ENCODE results near the gene FTSJ1. TPM values are rescaled to one million over a fixed set of nuclear protein-coding genes. Genes with fewer than 3 reads are reported as not detected.
A peak's percentile ranks its signal among the peaks of the same experiment; 100 is the strongest.
"Not testable (repeated sequence)": the region's sequence is repeated elsewhere in the genome, so short reads cannot be mapped to it uniquely, and the experiment has no call there.

The FTSJ1 gene
- polyA plus RNA-seq, 4 donors = 33.7 to 46.1 (median 37.9) TPM

GRCh38 chrX:48520976-48521352 lies 45.0 kb downstream of the FTSJ1 start:
- DNase-seq (ENCODE audit: low read depth in 4 of 4, low spot score in 2 of 4) = no peak

- peak; percentile 43 to 81 (median 67) for DNase-seq (ENCODE audit: low read depth in 4 of 4, low spot score in 2 of 4)
These were observed 45.6 kb downstream of the FTSJ1 start, which contains the start of gene EBP for GRCh38 chrX:48521353-48522243. EBP (plus strand) TSS chrX:48521808; CDS start chrX:48523772, 1,964 bp downstream.

DNA sequence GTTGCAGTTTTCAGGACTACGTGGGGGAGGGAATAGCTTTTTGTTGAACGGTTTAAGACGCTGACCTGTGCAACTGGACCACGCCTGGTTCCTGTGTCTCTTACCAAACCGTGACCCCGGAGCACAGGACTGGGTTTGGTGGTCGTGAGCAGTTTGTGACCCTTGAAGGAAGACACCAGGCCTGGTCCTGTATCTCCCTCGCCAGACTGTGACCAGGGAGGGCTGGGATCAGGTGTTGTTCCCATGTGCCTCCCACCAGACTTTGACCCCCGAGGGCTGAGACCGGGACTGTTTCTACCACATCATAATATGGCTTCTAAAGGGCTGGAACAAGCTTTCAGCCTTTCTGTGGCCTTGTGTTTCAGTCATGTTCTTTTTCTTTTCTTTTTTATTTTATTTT lies 46.3 kb downstream of the FTSJ1 start:
- DNase-seq (ENCODE audit: low read depth in 4 of 4, low spot score in 2 of 4) = no peak

GRCh38 chrX:48523682-48524081 lies 47.7 kb downstream of the FTSJ1 start:
- DNase-seq (ENCODE audit: low read depth in 4 of 4, low spot score in 2 of 4) = no peak

DNA sequence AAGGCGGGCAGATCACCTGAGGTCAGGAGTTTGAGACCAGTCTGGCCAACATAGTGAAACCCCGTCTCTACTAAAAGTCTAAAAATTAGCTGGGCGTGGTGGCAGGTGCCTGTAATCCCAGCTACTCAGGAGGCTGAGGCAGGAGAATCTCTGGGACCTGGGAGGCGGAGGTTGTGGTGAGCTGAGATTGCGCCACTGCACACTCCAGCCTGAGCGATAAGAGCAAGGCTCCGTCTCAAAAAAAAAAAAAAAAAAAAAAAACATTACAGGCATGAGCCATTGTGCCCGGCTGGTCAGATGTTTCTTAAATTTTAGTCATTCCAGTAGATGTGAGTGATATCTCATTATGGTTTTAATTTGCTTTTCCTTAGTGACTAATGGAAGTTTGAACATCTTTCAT lies 49.9 kb downstream of the FTSJ1 start:
- DNase-seq (ENCODE audit: low read depth in 4 of 4, low spot score in 2 of 4) = not testable (repeated sequence)

GRCh38 chrX:48530736-48531135 lies 54.7 kb downstream of the FTSJ1 start:
- no peak for DNase-seq (ENCODE audit: low read depth in 4 of 4, low spot score in 2 of 4)

DNA sequence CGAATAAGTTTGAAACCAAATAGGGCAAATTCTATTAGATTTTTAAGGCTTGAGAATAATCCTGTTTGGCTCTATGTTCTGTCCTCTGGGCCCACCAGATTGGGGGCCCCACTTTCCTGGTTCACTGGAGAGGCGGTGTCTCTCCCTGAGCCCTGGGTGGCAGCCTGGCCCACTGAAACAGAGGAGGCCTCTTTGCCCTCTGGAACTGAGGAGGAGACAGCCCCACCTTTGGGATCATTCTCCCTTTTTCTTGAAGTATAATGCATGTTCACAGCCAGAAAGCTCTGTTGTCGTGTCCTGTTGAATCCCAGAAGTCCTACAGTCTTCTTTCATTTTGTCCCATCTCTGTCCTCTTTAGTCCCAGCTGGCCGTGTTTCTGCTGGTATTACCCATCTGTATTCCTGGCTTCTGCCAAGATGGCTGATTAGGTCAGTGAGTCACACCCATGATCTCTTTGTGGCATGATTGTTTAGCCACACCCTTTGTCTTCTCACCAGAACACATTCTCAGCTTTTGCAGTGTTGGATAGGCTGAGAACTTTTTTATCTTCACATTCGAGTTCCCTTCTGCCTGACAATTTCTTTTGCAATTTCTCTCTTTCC lies 55.5 kb downstream of the FTSJ1 start:
- DNase-seq (ENCODE audit: low read depth in 4 of 4, low spot score in 2 of 4) = no peak

DNA sequence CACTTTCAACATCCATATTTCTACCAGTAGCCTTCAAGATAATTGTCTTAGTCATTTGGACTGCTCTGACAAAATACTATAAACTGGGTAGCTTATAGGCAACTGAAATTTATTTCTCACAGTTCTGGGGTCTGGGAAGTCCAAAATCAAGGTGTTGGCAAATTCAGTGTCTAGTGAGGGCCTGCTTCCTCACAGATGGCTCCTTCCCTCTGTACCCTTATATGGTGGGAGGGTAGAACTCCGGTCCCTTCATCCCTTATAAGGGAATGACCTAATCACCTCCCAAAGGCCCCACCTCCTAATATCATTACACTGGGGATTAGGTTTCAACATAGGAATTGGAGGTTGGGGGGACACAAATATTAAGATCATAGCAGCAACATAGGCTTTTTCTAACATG lies 56.2 kb downstream of the FTSJ1 start:
- no peak for DNase-seq (ENCODE audit: low read depth in 4 of 4, low spot score in 2 of 4)

GRCh38 chrX:48533165-48533564 lies 57.2 kb downstream of the FTSJ1 start:
- DNase-seq (ENCODE audit: low read depth in 4 of 4, low spot score in 2 of 4) = no peak

Other genes with a start within 250 kb of the FTSJ1 start
- not detected for gene SSX1, start 220.8 kb upstream of the FTSJ1 start, polyA plus RNA-seq (ENCODE audit: insufficient read length in 4 of 4)
- gene SSX3, start 119.5 kb upstream of the FTSJ1 start, polyA plus RNA-seq (ENCODE audit: insufficient read length in 4 of 4) = not detected
- gene SSX4, start 92.7 kb upstream of the FTSJ1 start, polyA plus RNA-seq (ENCODE audit: insufficient read length in 4 of 4) = not detected
- gene SSX4B, start 64.2 kb upstream of the FTSJ1 start, polyA plus RNA-seq (ENCODE audit: insufficient read length in 4 of 4) = not detected
- gene SLC38A5, start 5.9 kb upstream of the FTSJ1 start, polyA plus RNA-seq (ENCODE audit: insufficient read length in 4 of 4) = 1 to 10 TPM; 3.4 to 7.3 (median 5.1) TPM
- gene PORCN, start 32.8 kb downstream of the FTSJ1 start, polyA plus RNA-seq (ENCODE audit: insufficient read length in 4 of 4) = 10 to 100 TPM in 1 of 4 donors, 1 to 10 TPM in 3; 6.6 to 11.0 (median 9.0) TPM
- 10 to 100 TPM; 69.2 to 76.6 (median 73.7) TPM for gene EBP, start 45.6 kb downstream of the FTSJ1 start, polyA plus RNA-seq (ENCODE audit: insufficient read length in 4 of 4)
- gene TBC1D25, start 63.5 kb downstream of the FTSJ1 start, polyA plus RNA-seq (ENCODE audit: insufficient read length in 4 of 4) = 10 to 100 TPM in 3 of 4 donors, 1 to 10 TPM in 1; 8.8 to 11.6 (median 10.9) TPM
- gene RBM3, start 98.3 kb downstream of the FTSJ1 start, polyA plus RNA-seq (ENCODE audit: insufficient read length in 4 of 4) = 100 to 1,000 TPM; 260 to 365 (median 314) TPM
- gene WDR13, start 121.3 kb downstream of the FTSJ1 start, polyA plus RNA-seq (ENCODE audit: insufficient read length in 4 of 4) = 100 to 1,000 TPM; 122 to 154 (median 140) TPM
- 1 to 10 TPM; 2.8 to 5.0 (median 3.2) TPM for gene WAS, start 207.6 kb downstream of the FTSJ1 start, polyA plus RNA-seq (ENCODE audit: insufficient read length in 4 of 4)
- gene SUV39H1, start 220.5 kb downstream of the FTSJ1 start, polyA plus RNA-seq (ENCODE audit: insufficient read length in 4 of 4) = 1 to 10 TPM; 6.2 to 8.1 (median 6.8) TPM

Data from left renal cortex interstitium (tissue), 4 donors.